Esophagus muscularis mucosa (tissue), 3 donors: ENCODE results near the gene IZUMO2.

Experiments
- POLR2A ChIP-seq: fragments of 450-650 bp; IDR thresholded peaks from one replicate; pipeline ENCODE4 v1.6.1; 2017; ENCODE audit warnings: antibody characterized with exemption, moderate library complexity, mild to moderate bottlenecking, low read depth
- TF ChIP-seq, protein P1 (sequence below), 3 experiments: fragments of 200-600 bp in 2 of 3; fragments of 450-650 bp in 1 of 3; sonication (generic) in 2 of 3; IDR thresholded peaks; one replicate each; pipeline ENCODE4 v1.5.1; 2017 to 2019; ENCODE audit warnings: antibody characterized with exemption in 3 of 3, mild to moderate bottlenecking in 2 of 3, moderate library complexity in 1 of 3

GRCh38 chr19:50171752-50172151, 8.7 kb upstream of the IZUMO2 start:
- TF ChIP-seq, protein P1, sequence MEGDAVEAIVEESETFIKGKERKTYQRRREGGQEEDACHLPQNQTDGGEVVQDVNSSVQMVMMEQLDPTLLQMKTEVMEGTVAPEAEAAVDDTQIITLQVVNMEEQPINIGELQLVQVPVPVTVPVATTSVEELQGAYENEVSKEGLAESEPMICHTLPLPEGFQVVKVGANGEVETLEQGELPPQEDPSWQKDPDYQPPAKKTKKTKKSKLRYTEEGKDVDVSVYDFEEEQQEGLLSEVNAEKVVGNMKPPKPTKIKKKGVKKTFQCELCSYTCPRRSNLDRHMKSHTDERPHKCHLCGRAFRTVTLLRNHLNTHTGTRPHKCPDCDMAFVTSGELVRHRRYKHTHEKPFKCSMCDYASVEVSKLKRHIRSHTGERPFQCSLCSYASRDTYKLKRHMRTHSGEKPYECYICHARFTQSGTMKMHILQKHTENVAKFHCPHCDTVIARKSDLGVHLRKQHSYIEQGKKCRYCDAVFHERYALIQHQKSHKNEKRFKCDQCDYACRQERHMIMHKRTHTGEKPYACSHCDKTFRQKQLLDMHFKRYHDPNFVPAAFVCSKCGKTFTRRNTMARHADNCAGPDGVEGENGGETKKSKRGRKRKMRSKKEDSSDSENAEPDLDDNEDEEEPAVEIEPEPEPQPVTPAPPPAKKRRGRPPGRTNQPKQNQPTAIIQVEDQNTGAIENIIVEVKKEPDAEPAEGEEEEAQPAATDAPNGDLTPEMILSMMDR (IDR thresholded peaks at IDR 0.05) = no peak
- no peak for TF ChIP-seq POLR2A
